GM12801 (cell line): ENCODE measurements around the gene NFATC2IP.

ENCODE experiments used
- CTCF ChIP-seq: IDR thresholded peaks from one replicate; pipeline ENCODE4 v1.5.1; 2011; ENCODE audit warnings: control low read depth; ENCODE audit not compliant: insufficient read length; ENCODE audit errors: extremely low read depth

NFATC2IP gene

DNA sequence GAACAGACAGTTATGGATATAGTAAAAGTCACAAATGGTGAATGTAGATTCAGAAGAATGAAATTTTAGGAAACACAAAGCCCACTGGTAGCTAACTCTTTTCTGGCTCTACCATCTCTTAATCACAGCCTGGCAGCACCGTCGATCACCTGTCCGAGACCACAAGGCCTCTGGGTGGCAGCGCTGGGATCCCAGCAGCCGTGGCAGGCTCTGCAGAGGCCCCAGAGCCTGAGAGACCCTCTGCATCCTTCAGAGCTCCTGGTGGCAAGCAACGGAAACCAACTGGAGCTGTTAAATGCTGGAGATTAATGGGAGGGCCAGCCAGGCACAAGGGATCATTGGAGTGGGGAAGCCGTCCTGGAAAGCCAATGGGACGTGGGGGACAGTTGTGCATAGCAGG, 60.4 kb downstream of the NFATC2IP start:
- no peak for TF ChIP-seq CTCF

DNA sequence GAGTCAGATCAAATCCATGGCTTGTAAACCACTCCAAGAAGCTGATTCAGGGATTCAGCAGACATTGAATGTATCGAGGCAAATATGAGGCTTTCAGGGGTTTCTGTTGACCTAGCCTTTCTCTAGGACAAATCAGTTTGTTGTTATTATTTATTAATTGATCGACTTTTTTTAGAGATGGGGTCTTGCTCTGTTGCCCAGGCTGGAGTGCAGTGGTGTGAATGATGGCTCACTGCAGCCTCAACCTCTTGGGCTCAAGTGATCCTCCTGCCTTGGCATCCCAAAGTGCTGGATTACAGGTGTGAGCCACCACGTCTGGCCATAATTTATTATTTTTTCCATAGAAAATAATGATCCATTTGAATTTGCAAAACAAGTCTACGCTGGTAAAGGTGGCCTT, 61.1 kb downstream of the NFATC2IP start:
- TF ChIP-seq CTCF, result no peak

- no peak for TF ChIP-seq CTCF
Observed at GRCh38 chr16:29012913-29013553, 62.3 kb downstream of the NFATC2IP start.

DNA sequence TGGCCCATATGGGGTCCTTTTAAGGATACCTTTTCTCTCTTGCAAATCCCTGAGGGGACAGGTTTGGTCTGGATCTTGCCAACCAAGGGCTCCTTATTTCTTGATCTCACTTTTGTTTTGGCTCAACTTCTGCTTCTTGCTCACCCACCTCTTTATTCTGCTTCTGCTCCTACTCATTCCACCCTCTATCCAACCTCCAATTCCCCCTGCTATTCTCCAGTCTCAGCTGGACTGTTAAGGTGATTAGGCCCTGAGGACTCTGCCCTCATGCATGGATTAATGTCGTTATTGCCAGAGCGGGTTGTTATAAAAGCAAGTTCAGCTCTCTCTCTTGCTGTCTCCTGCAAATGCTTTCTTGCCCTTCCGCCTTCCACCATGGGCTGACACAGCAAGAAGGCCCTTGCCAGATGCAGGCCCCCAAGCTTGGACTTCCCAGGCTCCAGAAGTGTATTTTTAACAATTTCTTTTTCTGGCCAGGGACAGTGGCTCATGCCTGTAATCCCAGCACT, 63.9 kb downstream of the NFATC2IP start:
- no peak for TF ChIP-seq CTCF
